HEK293 (cell line): Measurements from ENCODE around the gene PGBD5.

Experiments
- CTCF ChIA-PET: fragments of 350-600 bp; formaldehyde crosslinking; extraction: SDS; loops from one replicate; lab custom pipeline; 2021; ENCODE audit warnings: antibody characterized with exemption; lab: Yijun Ruan, JAX
- POLR2A ChIA-PET: fragments of 300-600 bp; formaldehyde crosslinking; extraction: SDS; loops from one replicate; lab custom pipeline; 2020; ENCODE audit warnings: antibody characterized with exemption, inconsistent platforms; lab: Yijun Ruan, JAX
- H3K27ac ChIP-seq: fragments of 200-500 bp; sonication (Bioruptor generic); 2 replicates; pipeline ENCODE4 v1.5.1; 2014; ENCODE audit warnings: low read depth, low read length, control low read depth, inconsistent platforms; ENCODE audit errors: extremely low read depth
- H3K36me3 ChIP-seq, 2 experiments: fragments of 200-500 bp in 1 of 2; sonication (Bioruptor generic) in 1 of 2; 1 replicate in 1 of 2; 2 replicates in 1 of 2; pipeline ENCODE4 v1.5.1; 2014 to 2017; ENCODE audit warnings: inconsistent platforms in 2 of 2, low read length in 2 of 2; ENCODE audit not compliant: control insufficient read depth in 2 of 2, insufficient read depth in 1 of 2
- H3K4me1 ChIP-seq: fragments of 200-500 bp; sonication (Bioruptor generic); 2 replicates; pipeline ENCODE4 v1.5.1; 2014; ENCODE audit warnings: mild to moderate bottlenecking, low read length, inconsistent platforms; ENCODE audit not compliant: control insufficient read depth, insufficient read depth
- H3K4me3 ChIP-seq: 2 replicates; pipeline ENCODE4 v1.5.1; 2011; ENCODE audit warnings: low read depth, mild to moderate bottlenecking, control low read depth, low read length, moderate library complexity
- H3K9me3 ChIP-seq: fragments of 200-500 bp; sonication (Bioruptor generic); 2 replicates; pipeline ENCODE4 v1.5.1; 2014; ENCODE audit warnings: low read depth, low read length, inconsistent platforms; ENCODE audit not compliant: control insufficient read depth, insufficient read depth
- GFI1B ChIP-seq: fragments of 450-650 bp; formaldehyde crosslinking; IDR thresholded peaks from 2 replicates; pipeline ENCODE4 v1.5.1; 2016; ENCODE audit warnings: missing biosample characterization, missing genetic modification characterization
- GLI4 ChIP-seq: fragments of 450-650 bp; formaldehyde crosslinking; IDR thresholded peaks from 2 replicates; pipeline ENCODE4 v1.5.1; 2016; ENCODE audit warnings: missing biosample characterization, missing genetic modification characterization
- IKZF3 ChIP-seq: fragments of 450-650 bp; IDR thresholded peaks from 2 replicates; pipeline ENCODE4 v1.5.0; 2018; ENCODE audit warnings: missing biosample characterization, mild to moderate bottlenecking, missing genetic modification characterization, moderate library complexity
- KLF9 ChIP-seq: fragments of 450-650 bp; formaldehyde crosslinking; IDR thresholded peaks from 2 replicates; pipeline ENCODE4 v1.5.1; 2016; ENCODE audit warnings: missing biosample characterization, missing genetic modification characterization, low read depth
- OVOL3 ChIP-seq: fragments of 450-650 bp; formaldehyde crosslinking; IDR thresholded peaks from 2 replicates; pipeline ENCODE4 v1.5.1; 2016; ENCODE audit warnings: missing biosample characterization, missing genetic modification characterization
- TRIM28 ChIP-seq: IDR thresholded peaks from 2 replicates; pipeline ENCODE4 v1.6.1; 2011; ENCODE audit warnings: low read length, control low read depth, borderline replicate concordance
- ZBTB26 ChIP-seq: fragments of 450-650 bp; formaldehyde crosslinking; optimal IDR thresholded peaks from 2 replicates; pipeline ENCODE3; 2016; ENCODE audit warnings: missing biosample characterization, mild to moderate bottlenecking, missing genetic modification characterization
- ZBTB8A ChIP-seq: fragments of 450-650 bp; formaldehyde crosslinking; IDR thresholded peaks from 2 replicates; pipeline ENCODE4 v1.5.1; 2016; ENCODE audit warnings: missing biosample characterization, missing genetic modification characterization
- ZFHX2 ChIP-seq: fragments of 450-650 bp; formaldehyde crosslinking; conservative IDR thresholded peaks from 2 replicates; pipeline ENCODE4 v1.5.1; 2016; ENCODE audit warnings: missing biosample characterization, missing genetic modification characterization
- ZIC2 ChIP-seq: fragments of 450-650 bp; formaldehyde crosslinking; IDR thresholded peaks from 2 replicates; pipeline ENCODE4 v1.5.1; 2016; ENCODE audit warnings: missing biosample characterization, missing genetic modification characterization
- ZNF112 ChIP-seq: fragments of 450-650 bp; formaldehyde crosslinking; IDR thresholded peaks from 2 replicates; pipeline ENCODE4 v1.5.0; 2017; ENCODE audit warnings: missing biosample characterization, missing genetic modification characterization
- ZNF146 ChIP-seq: fragments of 450-650 bp; formaldehyde crosslinking; IDR thresholded peaks from 2 replicates; pipeline ENCODE4 v1.5.1; 2016; ENCODE audit warnings: missing biosample characterization, missing genetic modification characterization
- ZNF157 ChIP-seq: fragments of 450-650 bp; formaldehyde crosslinking; IDR thresholded peaks from 2 replicates; pipeline ENCODE4 v1.5.1; 2016; ENCODE audit warnings: missing biosample characterization, missing genetic modification characterization
- ZNF175 ChIP-seq: fragments of 450-650 bp; formaldehyde crosslinking; IDR thresholded peaks from 2 replicates; pipeline ENCODE4 v1.5.1; 2016; ENCODE audit warnings: missing biosample characterization, missing genetic modification characterization
- ZNF214 ChIP-seq: fragments of 450-650 bp; formaldehyde crosslinking; IDR thresholded peaks from 2 replicates; pipeline ENCODE4 v1.5.1; 2017; ENCODE audit warnings: missing biosample characterization, mild to moderate bottlenecking, missing genetic modification characterization, borderline replicate concordance
- ZNF341 ChIP-seq: fragments of 450-650 bp; formaldehyde crosslinking; IDR thresholded peaks from 2 replicates; pipeline ENCODE4; 2016; ENCODE audit warnings: low read depth, missing biosample characterization, missing genetic modification characterization
- ZNF398 ChIP-seq: fragments of 450-650 bp; formaldehyde crosslinking; IDR thresholded peaks from 2 replicates; pipeline ENCODE4 v1.5.1; 2017; ENCODE audit warnings: missing biosample characterization, missing genetic modification characterization
- ZNF560 ChIP-seq: fragments of 450-650 bp; formaldehyde crosslinking; IDR thresholded peaks from 2 replicates; pipeline ENCODE4 v1.5.1; 2017; ENCODE audit warnings: missing biosample characterization, missing genetic modification characterization, borderline replicate concordance
- ZNF626 ChIP-seq: fragments of 450-650 bp; sonication (Bioruptor Pico); formaldehyde crosslinking; IDR thresholded peaks from 2 replicates; pipeline ENCODE4 v1.5.1; 2018; ENCODE audit warnings: missing biosample characterization, missing genetic modification characterization, inconsistent platforms
- ZNF658 ChIP-seq: fragments of 450-650 bp; formaldehyde crosslinking; IDR thresholded peaks from 2 replicates; pipeline ENCODE4; 2016; ENCODE audit warnings: missing biosample characterization, missing genetic modification characterization
- ZNF747 ChIP-seq: fragments of 450-650 bp; formaldehyde crosslinking; IDR thresholded peaks from 2 replicates; pipeline ENCODE4 v1.5.1; 2016; ENCODE audit warnings: missing biosample characterization, missing genetic modification characterization

The PGBD5 gene

GRCh38 chr1:230340526-230341161, 85.5 kb downstream of the PGBD5 start:
- no peaks in the 10 kb centered on the region for H3K36me3 ChIP-seq
- no peaks in the 10 kb centered on the region for H3K4me1 ChIP-seq
- no peak overlapping the region for H3K4me3 ChIP-seq
- POLR2A ChIA-PET, result no interaction called here
- no peak overlapping the region for H3K27ac ChIP-seq
- TF ChIP-seq ZBTB8A, result no peak
- CTCF ChIA-PET, result interaction anchor here (0.7 kb wide), 1 partner anchor 492 kb away, joined by 3 read pairs; no protein-coding TSS in a partner anchor
- H3K9me3 ChIP-seq, result no peaks in the 10 kb centered on the region

GRCh38 chr1:230339033-230339432, 87.1 kb downstream of the PGBD5 start:
- H3K4me3 ChIP-seq, result no peak overlapping the region
- H3K36me3 ChIP-seq, result no peaks in the 10 kb centered on the region
- H3K27ac ChIP-seq, result no peak overlapping the region
- TF ChIP-seq ZNF214 (tag by site-specific recombination), result no peak
- TF ChIP-seq, all 188 proteins: peak for 0
- POLR2A ChIA-PET, result no interaction called here
- no peaks in the 10 kb centered on the region for H3K4me1 ChIP-seq
- H3K9me3 ChIP-seq, result no peaks in the 10 kb centered on the region
- CTCF ChIA-PET, result no interaction called here

GRCh38 chr1:230337266-230337665, 88.9 kb downstream of the PGBD5 start:
- CTCF ChIA-PET, result interaction anchor here (0.7 kb wide), 1 partner anchor 788 kb away, joined by 3 read pairs; no protein-coding TSS in a partner anchor
- Histone ChIP-seq H3K4me3 (no peak overlapping the region), H3K9me3 (no peaks in the 10 kb centered on the region), H3K4me1 (no peaks in the 10 kb centered on the region), H3K36me3 (no peaks in the 10 kb centered on the region), H3K27ac (no peak overlapping the region)
- POLR2A ChIA-PET, result no interaction called here
- TF ChIP-seq ZNF175 (tag by site-specific recombination) (no peak), ZIC2 (tag by site-specific recombination) (no peak)
- TF ChIP-seq, all 188 proteins: peak for 0

GRCh38 chr1:230335861-230336522, 90.1 kb downstream of the PGBD5 start:
- no peak overlapping the region for H3K27ac ChIP-seq
- POLR2A ChIA-PET, result no interaction called here
- CTCF ChIA-PET, result no interaction called here
- no peaks in the 10 kb centered on the region for H3K4me1 ChIP-seq
- no peak overlapping the region for H3K4me3 ChIP-seq
- TF ChIP-seq ZNF626 (tag by site-specific recombination), result no peak
- H3K36me3 ChIP-seq, result no peaks in the 10 kb centered on the region
- H3K9me3 ChIP-seq, result no peaks in the 10 kb centered on the region

- CTCF ChIA-PET, result no interaction called here
- POLR2A ChIA-PET, result no interaction called here
- H3K36me3 ChIP-seq, result no peaks in the 10 kb centered on the region
- H3K9me3 ChIP-seq, result no peaks in the 10 kb centered on the region
- H3K4me1 ChIP-seq, result no peaks in the 10 kb centered on the region
- no peak overlapping the region for H3K4me3 ChIP-seq
- no peak overlapping the region for H3K27ac ChIP-seq
- no peak for TF ChIP-seq GFI1B (tag by site-specific recombination)
- no peak for TF ChIP-seq ZBTB26
- TF ChIP-seq TRIM28, result no peak
- TF ChIP-seq ZNF146 (tag by site-specific recombination), result no peak
- TF ChIP-seq IKZF3 (tag by site-specific recombination), result no peak
- TF ChIP-seq ZNF157 (tag by site-specific recombination), result no peak
- TF ChIP-seq KLF9 (tag by site-specific recombination), result no peak
- TF ChIP-seq ZNF112 (tag by site-specific recombination), result no peak
- no peak for TF ChIP-seq ZNF341 (tag by site-specific recombination)
- no peak for TF ChIP-seq GLI4 (tag by site-specific recombination)
- no peak for TF ChIP-seq ZFHX2 (tag by site-specific recombination)
- no peak for TF ChIP-seq ZNF747
- TF ChIP-seq ZNF398 (tag by site-specific recombination), result no peak
- no peak for TF ChIP-seq ZNF560 (tag by site-specific recombination)
- no peak for TF ChIP-seq ZNF658
- no peak for TF ChIP-seq OVOL3 (tag by site-specific recombination)
These were observed 91.7 kb downstream of the PGBD5 start for GRCh38 chr1:230334447-230334837.
